ENCODE results near the gene IGDCC3. TPM values are rescaled to one million over a fixed set of nuclear protein-coding genes. Genes with fewer than 3 reads are reported as not detected.

Gene IGDCC3
- total RNA-seq, 2 donors from 2014 or later = not detected

GRCh38 chr15:65402961-65403360 lies 25.2 kb upstream of the IGDCC3 start:
- Histone ChIP-seq H3K27ac (no peak overlapping the region), H3K4me1 (peaks cover 16% of the 10 kb centered on the region), H3K9me3 (no peaks in the 10 kb centered on the region), H3K4me3 (no peak overlapping the region), H3K36me3 (replicated peaks in 1 of 2; ENCODE audit: insufficient read depth in 1 of 2, low read depth in 2 of 2) (no peaks in the 10 kb centered on the region), H3K27me3 (no peaks in the 10 kb centered on the region)
- TF ChIP-seq, protein P1, sequence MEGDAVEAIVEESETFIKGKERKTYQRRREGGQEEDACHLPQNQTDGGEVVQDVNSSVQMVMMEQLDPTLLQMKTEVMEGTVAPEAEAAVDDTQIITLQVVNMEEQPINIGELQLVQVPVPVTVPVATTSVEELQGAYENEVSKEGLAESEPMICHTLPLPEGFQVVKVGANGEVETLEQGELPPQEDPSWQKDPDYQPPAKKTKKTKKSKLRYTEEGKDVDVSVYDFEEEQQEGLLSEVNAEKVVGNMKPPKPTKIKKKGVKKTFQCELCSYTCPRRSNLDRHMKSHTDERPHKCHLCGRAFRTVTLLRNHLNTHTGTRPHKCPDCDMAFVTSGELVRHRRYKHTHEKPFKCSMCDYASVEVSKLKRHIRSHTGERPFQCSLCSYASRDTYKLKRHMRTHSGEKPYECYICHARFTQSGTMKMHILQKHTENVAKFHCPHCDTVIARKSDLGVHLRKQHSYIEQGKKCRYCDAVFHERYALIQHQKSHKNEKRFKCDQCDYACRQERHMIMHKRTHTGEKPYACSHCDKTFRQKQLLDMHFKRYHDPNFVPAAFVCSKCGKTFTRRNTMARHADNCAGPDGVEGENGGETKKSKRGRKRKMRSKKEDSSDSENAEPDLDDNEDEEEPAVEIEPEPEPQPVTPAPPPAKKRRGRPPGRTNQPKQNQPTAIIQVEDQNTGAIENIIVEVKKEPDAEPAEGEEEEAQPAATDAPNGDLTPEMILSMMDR (IDR thresholded peaks at IDR 0.05) = no peak
- TF ChIP-seq POLR2A (IDR thresholded peaks at IDR 0.05) = no peak
- 90 to 93% methylated on average over 4 of the region's 4 CpGs for WGBS, 2 donors
- ATAC-seq (no peak), DNase-seq (no peak)
- intact Hi-C loops (cut with DNase I) = no loop called here

- DNase-seq (no peak), ATAC-seq (peak; percentile 22)
- no peaks in the 10 kb centered on the region for H3K9me3 ChIP-seq
- no peak overlapping the region for H3K27ac ChIP-seq
- H3K27me3 ChIP-seq = no peaks in the 10 kb centered on the region
- no peaks in the 10 kb centered on the region for H3K36me3 ChIP-seq (replicated peaks in 1 of 2; ENCODE audit: insufficient read depth in 1 of 2, low read depth in 2 of 2)
- intact Hi-C loops (cut with DNase I) = no loop called here
- peaks cover 16% of the 10 kb centered on the region for H3K4me1 ChIP-seq
- no peak overlapping the region for H3K4me3 ChIP-seq
- no peak for TF ChIP-seq POLR2A (IDR thresholded peaks at IDR 0.05)
- TF ChIP-seq, protein P1 (IDR thresholded peaks at IDR 0.05) = no peak
- WGBS, 2 donors = 73% methylated on average over 7 to 8 of the region's 8 CpGs
These were observed 23.9 kb upstream of the IGDCC3 start for GRCh38 chr15:65401611-65402240.

- H3K4me3 ChIP-seq = no peak overlapping the region
- peak; percentile 71 to 82 (median 76) for DNase-seq
- no peaks in the 10 kb centered on the region for H3K27me3 ChIP-seq
- intact Hi-C loops (cut with DNase I) = no loop called here
- no peak overlapping the region for H3K27ac ChIP-seq
- WGBS, 2 donors = 10 to 11% methylated on average over 8 to 11 of the region's 11 CpGs
- no peaks in the 10 kb centered on the region for H3K36me3 ChIP-seq (replicated peaks in 1 of 2; ENCODE audit: insufficient read depth in 1 of 2, low read depth in 2 of 2)
- peak; percentile 86 for ATAC-seq
- peaks cover 16% of the 10 kb centered on the region for H3K4me1 ChIP-seq
- TF ChIP-seq, protein P1 (IDR thresholded peaks at IDR 0.05) = peak; percentile 55 to 71 (median 68)
- no peak for TF ChIP-seq POLR2A (IDR thresholded peaks at IDR 0.05)
- no peaks in the 10 kb centered on the region for H3K9me3 ChIP-seq
These were observed 23.2 kb upstream of the IGDCC3 start for GRCh38 chr15:65400760-65401610.

DNA sequence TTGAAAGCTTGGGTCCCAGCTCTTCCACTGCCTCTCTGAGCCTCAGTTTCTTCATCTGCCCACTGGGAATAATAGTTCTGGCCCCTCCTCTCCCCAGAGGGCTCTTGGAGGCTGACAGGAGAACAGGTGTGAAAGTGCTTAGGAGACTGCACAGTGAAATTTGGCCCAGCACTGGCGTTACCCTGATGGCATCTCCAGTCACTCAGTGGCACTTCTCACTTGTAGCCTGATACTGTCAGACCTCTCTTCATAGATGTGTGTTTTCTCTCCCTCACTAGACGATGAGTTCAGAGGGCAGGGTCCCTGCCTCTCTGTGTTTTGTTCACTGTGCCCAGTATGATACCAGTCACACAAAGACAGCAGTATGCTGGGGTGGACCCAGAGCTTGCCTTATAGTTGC lies 22.2 kb upstream of the IGDCC3 start:
- ATAC-seq (no peak), DNase-seq (no peak)
- no peak for TF ChIP-seq POLR2A (IDR thresholded peaks at IDR 0.05)
- TF ChIP-seq, protein P1 (IDR thresholded peaks at IDR 0.05) = no peak
- H3K27me3 ChIP-seq = no peaks in the 10 kb centered on the region
- H3K36me3 ChIP-seq (replicated peaks in 1 of 2; ENCODE audit: insufficient read depth in 1 of 2, low read depth in 2 of 2) = no peaks in the 10 kb centered on the region
- no peak overlapping the region for H3K27ac ChIP-seq
- no peaks in the 10 kb centered on the region for H3K9me3 ChIP-seq
- no peak overlapping the region for H3K4me3 ChIP-seq
- peaks cover 16% of the 10 kb centered on the region for H3K4me1 ChIP-seq
- WGBS, 2 donors = 71% methylated on average over 2 of the region's 2 CpGs; no CpG with 5 or more reads in 1 of the 2 donors
- intact Hi-C loops (cut with DNase I) = no loop called here

Data from body of pancreas (tissue), 4 donors.